A673 (cell line): ENCODE results near the gene RMRP. TPM values are rescaled to one million over a fixed set of nuclear protein-coding genes. Genes with fewer than 3 reads are reported as not detected.

Experiments used
- BruUV-seq: library from RNA; stranded (reverse); fragments of 400-500 nt; replicated peaks from 2 replicates; lab custom pipeline; 2021; lab: Mats Ljungman, UMichigan
- CTCF ChIA-PET: fragments of 300-600 bp; sonication (Branson Sonifier 250); formaldehyde crosslinking; loops from one replicate; lab custom pipeline; 2022; ENCODE audit warnings: antibody characterized with exemption; lab: Charles Lee
- POLR2A ChIA-PET: fragments of 300-600 bp; sonication (Branson Sonifier 250); formaldehyde crosslinking; loops from one replicate; lab custom pipeline; 2022; ENCODE audit warnings: antibody characterized with exemption; ENCODE audit not compliant: low non-redundant PET; lab: Charles Lee
- DNase-seq: peaks from one replicate; pipeline ENCODE4 v3.0.0-alpha.2; 2015; ENCODE audit warnings: low spot score
- H3K27ac ChIP-seq: fragments of 200-600 bp; sonication (generic); 2 replicates; pipeline ENCODE4 v1.5.1; 2016; ENCODE audit warnings: mixed run types, low read depth, mild to moderate bottlenecking, mixed read lengths, antibody characterized with exemption, low read length; ENCODE audit not compliant: poor library complexity, severe bottlenecking
- H3K27me3 ChIP-seq: fragments of 200-600 bp; sonication (generic); replicated peaks from 2 replicates; pipeline ENCODE4 v1.6.1; 2017; ENCODE audit warnings: mixed run types, low read depth, mild to moderate bottlenecking, mixed read lengths, antibody characterized with exemption, low read length; ENCODE audit not compliant: insufficient read depth, poor library complexity
- H3K36me3 ChIP-seq: fragments of 200-600 bp; sonication (generic); 2 replicates; pipeline ENCODE4 v1.6.1; 2016; ENCODE audit warnings: mixed run types, mild to moderate bottlenecking, mixed read lengths, antibody characterized with exemption, low read length; ENCODE audit not compliant: insufficient read depth, poor library complexity, severe bottlenecking
- H3K4me1 ChIP-seq: fragments of 200-600 bp; sonication (generic); 2 replicates; pipeline ENCODE4 v1.6.1; 2017; ENCODE audit warnings: mixed run types, mild to moderate bottlenecking, mixed read lengths, antibody characterized with exemption, low read length; ENCODE audit not compliant: insufficient read depth, poor library complexity, severe bottlenecking
- H3K4me3 ChIP-seq: fragments of 200-600 bp; sonication (generic); 2 replicates; pipeline ENCODE4 v1.5.1; 2016; ENCODE audit warnings: low read depth, mixed run types, mild to moderate bottlenecking, mixed read lengths, low read length; ENCODE audit not compliant: poor library complexity, severe bottlenecking
- H3K9me3 ChIP-seq: fragments of 200-600 bp; sonication (generic); 2 replicates; pipeline ENCODE4 v1.6.1; 2016; ENCODE audit warnings: mixed run types, low read depth, mild to moderate bottlenecking, mixed read lengths, antibody characterized with exemption, low read length; ENCODE audit not compliant: poor library complexity, severe bottlenecking
- CTCF ChIP-seq: fragments of 300-800, 200-600 bp; sonication (generic); conservative IDR thresholded peaks from 2 replicates; pipeline ENCODE4 v1.5.1; 2017; ENCODE audit warnings: low read depth, mild to moderate bottlenecking, antibody characterized with exemption, low read length, moderate library complexity, mixed read lengths
- EZH2 ChIP-seq: fragments of 200-600 bp; sonication (generic); IDR thresholded peaks from 2 replicates; pipeline ENCODE4 v1.6.1; 2017; ENCODE audit warnings: borderline replicate concordance, low read depth, mild to moderate bottlenecking, mixed read lengths, antibody characterized with exemption, low read length; ENCODE audit not compliant: poor library complexity, severe bottlenecking
- intact Hi-C: fragments of 100-400 bp; cut with micrococcal nuclease; formaldehyde crosslinking; loops from one replicate; pipeline ENCODE4 v1.10.0; 2022; ENCODE audit not compliant: unreplicated experiment
- total RNA-seq: library from RNA; stranded (reverse); gene quantifications from 2 replicates; pipeline ENCODE4 v1.2.3, GENCODE V29; 2021

The RMRP gene
- total RNA-seq, 1 experiment from 2014 or later, result 13,531 TPM

- TF ChIP-seq CTCF, result no peak
- no peak for TF ChIP-seq EZH2
- ChIA-PET POLR2A (no interaction called here), CTCF (no interaction called here)
- Histone ChIP-seq H3K27ac (no peak within 1 kb of the TSS), H3K4me1 (peaks cover 4% of the 10 kb centered on the region), H3K9me3 (no peaks in the 10 kb centered on the region), H3K4me3 (no peak within 1 kb of the TSS), H3K36me3 (no peaks in the 10 kb centered on the region), H3K27me3 (no peaks in the 10 kb centered on the region)
- BruUV-seq, result no TSS peak
- intact Hi-C loops, result no loop called here
- no peak for DNase-seq
These were observed 7.3 kb downstream of the RMRP start, which contains the start of gene SIT1 for GRCh38 chr9:35650341-35651158. TSS of gene SIT1 (minus strand) at chr9:35650931. CDS start at chr9:35650853, 78 bp downstream.

- ChIA-PET POLR2A (interaction anchor here (0.5 kb wide), 1 partner anchor 83 kb away, joined by 6 read pairs; the partner anchor contains the start of genes CREB3 and TLN1), CTCF (no interaction called here)
- no peak for DNase-seq
- no TSS peak for BruUV-seq
- intact Hi-C loops, result loop anchor here (5.0 kb wide), 1 partner anchor 47 kb away; no protein-coding TSS in a partner anchor
- H3K4me1 ChIP-seq, result peaks cover 4% of the 10 kb centered on the region
- H3K9me3 ChIP-seq, result no peaks in the 10 kb centered on the region
- no peak overlapping the region for H3K4me3 ChIP-seq
- TF ChIP-seq EZH2 (no peak), CTCF (no peak)
- H3K36me3 ChIP-seq, result no peaks in the 10 kb centered on the region
- H3K27me3 ChIP-seq, result no peaks in the 10 kb centered on the region
- no peak overlapping the region for H3K27ac ChIP-seq
These were observed 8.1 kb downstream of the RMRP start for GRCh38 chr9:35649431-35650340.
